Stimulated activated CD8-positive, alpha-beta memory T cell treated with anti-CD3 and anti-CD28 coated beads, Interleukin-7, amount 100 ng/mL, for 4 hours (primary cell): ENCODE results near the gene LRRC4C.

Experiments
- DNase-seq, 2 donors: peaks; one replicate each; pipeline ENCODE4 v3.0.0-alpha.2; 2020; ENCODE audit warnings: low read depth in 2 of 2

LRRC4C gene

DNA sequence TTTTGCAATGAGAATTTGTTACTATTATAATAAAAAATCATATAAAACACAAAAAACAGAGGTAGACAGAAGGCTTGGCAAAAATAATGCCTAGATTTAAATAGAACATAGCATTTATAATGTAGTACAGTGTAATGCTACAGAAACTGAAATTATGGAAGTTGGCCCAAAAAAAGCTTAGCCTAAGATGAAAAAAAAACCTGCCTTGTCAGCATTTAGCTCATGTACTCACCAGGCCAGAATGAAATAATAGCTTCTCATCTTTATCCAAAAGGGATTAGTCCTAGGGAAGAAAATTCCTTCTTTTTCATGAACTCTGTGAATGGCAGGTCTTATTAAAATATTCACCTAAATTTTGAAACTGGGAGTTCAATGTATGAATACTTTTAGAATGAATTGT is 951.1 kb downstream of the LRRC4C start:
- DNase-seq = no peak

DNA sequence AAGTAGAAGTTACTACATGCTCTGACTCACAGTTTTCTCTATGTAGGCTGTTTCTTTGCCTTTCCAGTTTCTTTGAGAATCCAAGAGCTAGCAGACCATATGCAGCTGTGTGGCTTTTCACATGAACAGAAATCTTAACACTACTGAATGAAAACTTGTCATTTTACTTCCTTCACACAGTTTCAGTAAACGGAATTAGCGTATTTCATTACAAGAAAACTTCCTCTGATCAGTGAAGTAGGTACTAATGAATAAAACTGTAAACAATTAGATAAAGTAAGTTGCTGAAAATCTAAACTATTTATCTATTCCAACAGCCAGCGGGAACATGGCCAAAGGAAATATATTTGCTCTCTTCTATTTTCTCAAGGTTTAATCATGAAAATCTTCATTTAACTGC is 953.2 kb downstream of the LRRC4C start:
- no peak for DNase-seq

DNA sequence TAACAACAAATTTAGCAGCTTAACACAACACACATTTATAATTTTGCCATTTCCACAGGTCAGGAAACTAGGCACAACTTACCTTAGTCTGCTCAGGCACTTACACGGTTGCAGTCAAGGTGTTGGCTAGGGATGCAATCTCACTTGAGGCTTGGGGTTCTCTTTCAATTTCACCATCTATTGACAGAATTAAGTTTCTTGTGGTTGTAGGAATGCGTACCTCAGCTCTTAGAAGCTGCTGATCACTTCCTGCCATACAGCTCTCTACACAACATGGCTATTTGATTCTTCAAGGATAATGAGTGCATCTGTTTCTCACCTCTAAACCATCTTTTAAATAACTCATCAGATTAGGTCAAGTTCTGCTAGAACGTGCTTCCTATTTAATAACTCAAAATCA is 968.1 kb downstream of the LRRC4C start:
- DNase-seq = no peak

DNA sequence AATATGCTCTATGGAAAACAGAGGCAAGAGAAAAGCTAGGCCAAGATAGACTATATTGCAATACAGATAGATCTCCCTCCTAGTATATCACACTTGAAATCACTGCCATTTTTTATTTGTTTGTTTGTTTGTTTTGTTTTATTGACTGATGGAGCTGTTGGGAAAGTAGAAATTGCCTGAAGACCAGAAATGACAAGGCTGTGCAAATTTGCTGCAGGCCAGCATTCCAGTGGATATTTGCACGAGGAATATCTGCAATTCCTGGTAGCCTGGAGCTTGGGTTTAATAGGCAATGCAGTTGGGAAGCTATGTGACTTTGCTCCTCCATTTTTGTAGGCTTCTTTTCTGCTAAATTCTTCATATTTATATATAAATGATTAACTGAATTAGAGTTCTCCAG is 991.7 kb downstream of the LRRC4C start:
- DNase-seq = no peak

DNA sequence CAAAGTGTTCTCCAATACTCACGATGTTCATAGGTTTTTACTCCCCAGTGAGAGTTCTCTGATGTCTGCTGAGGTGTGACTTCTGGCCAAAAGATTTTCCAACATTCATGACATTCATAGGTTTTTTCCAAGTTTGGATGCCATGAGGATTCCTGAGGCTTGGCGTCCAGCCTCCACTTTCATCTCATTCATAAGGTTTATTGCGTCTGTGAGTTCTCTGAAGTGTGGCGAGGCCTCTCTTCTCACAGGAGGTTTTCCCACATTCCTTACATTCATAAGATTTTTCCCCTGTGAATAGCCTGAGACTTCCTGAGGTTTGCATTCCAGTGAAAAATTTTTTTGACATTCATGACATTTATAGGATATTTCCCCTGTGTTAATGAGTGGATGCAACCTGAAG is 1014.1 kb downstream of the LRRC4C start:
- DNase-seq = no peak

DNA sequence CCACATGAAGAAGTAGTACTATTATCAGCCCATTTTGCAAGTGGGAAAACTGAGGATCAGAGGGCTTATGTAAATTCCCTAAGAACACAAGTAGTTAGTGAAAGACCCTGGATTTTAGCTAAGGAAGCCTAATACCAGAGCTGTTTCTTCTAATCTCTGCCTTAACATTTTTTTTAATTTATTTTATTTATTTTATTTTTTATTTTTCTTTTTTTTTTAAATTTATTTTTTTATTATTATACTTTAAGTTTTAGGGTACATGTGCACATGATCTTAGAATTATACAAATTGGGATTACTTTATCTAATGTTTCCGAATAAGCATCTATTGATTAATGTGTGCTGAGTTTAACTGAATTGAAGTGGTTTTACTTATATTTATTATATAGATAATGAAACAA is 1015.3 kb downstream of the LRRC4C start:
- no peak for DNase-seq

DNA sequence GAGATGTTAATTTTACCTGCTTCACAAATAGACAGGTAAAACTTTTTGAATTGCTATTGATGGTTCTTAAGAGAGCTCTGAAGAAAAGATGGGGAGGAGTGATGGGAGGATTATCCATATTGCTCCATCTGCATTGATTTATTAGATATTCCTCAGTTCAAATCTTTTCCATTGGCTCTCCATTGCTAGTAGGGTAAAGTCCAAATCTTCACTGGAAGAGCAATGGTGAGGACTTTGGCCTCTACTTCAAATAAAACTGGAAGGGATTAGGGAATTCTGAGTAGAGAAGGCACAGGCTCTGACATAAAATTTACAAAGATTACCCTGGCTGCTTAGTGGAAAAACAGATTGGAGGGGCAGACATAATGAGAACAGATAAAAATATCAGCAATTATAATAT is 1024.1 kb downstream of the LRRC4C start:
- DNase-seq = no peak

DNA sequence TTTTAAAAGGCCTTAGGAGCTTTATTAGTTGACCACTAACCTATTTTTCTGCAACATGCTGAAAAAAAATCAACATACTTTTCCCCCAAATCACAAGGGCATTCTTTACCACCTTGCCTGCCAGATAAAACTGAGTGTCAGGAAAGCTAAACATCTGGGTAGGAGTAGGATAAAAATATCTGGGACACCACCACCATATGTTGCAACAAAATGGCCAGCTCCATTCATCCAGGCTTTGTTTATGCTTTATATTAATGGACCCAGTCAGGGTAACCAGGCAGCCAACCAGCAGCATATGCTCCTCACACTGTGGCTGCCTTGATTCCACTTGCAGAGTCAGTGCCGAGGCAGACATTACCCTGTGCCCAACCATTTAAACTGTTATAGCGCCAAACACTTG is 1024.5 kb downstream of the LRRC4C start:
- DNase-seq = no peak

DNA sequence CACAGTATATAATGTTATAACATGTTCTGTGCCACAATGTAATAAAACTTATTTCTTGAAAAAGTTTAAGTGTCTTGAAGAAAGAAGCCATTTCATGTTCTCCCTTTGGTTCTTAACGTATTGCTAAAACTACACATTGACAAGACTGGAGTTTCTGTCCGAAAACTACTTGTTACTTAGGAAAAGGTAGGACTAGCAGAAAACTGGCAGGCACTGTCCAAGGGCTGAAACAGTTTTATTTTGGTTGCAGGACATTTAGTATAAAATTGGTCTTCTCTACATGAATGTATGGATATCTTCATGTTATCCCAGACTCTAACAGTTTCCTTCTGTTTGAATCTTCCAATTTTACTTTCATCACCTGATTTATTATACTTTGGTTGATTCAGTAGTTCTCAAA is 1027.1 kb downstream of the LRRC4C start:
- DNase-seq = no peak

DNA sequence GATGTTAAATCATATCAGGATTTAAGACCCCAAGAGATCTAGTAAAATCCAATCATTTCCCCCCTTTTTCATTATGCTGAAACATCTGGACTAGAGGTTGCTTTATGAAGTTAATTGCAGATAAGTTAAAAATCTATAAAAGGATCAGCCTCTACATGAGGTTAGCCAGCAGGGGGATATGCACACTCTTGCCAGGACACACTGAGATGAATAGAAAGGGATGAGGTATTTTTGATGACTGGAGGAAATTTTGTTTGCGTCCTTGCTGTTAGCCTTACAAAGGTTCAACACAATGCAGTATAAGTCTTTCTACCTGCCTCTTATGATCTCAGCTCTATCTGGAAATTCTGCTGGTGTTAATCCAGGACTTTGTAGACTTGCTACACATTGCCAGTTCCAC is 1034.3 kb downstream of the LRRC4C start:
- DNase-seq = no peak

DNA sequence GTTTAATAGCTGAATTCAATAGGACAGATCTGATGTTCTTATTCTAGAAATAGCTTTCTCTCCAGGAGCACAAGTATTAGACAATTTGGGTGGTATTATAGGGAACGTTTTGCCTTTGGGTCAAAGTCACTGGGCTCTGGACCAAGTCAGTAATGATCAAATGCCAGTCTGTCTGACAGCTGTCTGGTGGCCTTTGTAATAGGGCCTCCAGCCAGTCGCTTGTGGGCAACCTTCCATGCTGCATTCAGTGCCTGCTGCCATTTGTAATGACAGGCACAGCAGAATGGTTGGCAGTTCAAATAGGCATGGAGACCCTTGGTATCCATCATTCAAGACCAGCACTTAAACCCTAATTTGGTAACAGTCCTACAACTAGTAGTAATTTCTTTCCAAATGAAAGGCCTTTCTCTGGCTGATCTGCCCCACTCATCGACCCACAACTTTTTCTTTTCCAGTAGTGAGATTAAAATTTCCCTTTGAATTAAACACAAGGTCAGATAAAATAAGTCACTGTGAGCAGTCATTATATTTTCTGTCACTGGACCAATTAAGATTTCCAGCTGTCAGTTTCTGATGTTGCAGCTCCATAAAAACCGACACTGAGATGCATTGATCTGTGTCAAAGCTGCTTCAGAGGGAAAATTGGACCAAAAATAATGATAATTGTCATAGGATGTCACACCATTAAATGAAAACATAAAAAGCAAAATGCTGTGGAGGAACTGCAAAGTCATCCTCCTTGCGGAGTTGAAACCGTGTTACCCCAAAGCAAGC is 1038.1 kb downstream of the LRRC4C start:
- DNase-seq = no peak

DNA sequence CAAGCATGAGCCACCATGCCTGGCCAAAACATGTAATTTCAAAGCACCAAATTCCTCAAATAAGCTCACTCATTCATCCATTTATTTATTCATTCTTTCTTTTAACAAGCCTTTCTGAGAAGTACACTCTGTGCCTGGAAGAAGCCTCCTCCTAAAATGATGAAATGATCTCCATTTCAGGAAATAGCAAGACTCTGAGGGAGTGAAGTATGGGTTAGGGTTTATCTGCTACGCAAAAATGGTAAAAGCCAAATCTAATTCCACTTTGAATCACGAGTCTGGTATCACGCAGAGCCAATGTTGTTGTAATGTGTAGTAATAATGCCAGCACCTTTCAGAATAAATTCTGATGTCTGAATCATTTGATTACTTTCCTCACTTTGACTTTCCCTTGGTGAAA is 1041.8 kb downstream of the LRRC4C start:
- DNase-seq = no peak

DNA sequence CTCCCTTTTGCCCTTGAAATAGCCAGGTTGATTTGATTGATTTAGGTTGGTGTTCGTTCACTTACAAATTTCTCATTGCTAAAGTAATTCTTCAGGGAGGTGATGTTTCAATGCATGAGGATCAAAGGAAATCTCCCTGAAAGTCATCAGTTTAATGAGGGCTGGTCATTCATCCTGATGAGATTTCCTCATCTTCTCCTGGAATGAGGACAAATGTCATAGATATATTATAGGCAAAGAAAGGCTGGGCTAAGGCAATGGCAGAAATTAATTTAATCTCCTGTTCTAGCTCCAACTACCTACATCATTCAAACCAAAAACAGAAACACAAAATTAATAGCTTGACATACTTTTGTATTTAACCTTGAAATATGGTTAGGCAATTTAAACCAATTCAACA is 1052.1 kb downstream of the LRRC4C start:
- no peak for DNase-seq

DNA sequence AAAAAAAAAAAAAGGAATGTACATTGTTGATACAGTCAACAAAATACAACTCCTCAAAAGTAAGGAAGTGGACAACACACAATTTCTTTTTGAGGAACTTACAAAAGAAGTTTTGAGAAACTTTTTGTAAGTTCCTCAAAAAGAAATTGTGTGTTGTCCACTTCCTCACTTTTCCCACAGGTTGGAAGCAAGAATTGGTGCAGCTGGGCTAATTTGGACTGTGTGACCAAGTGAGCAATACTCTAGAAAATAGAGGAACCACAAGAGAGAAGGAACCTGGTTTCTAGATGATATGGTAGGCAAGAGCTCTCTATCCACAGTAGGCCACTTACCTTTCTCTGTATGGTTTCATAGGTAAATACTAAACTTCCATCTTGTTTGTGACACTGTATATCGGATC is 1053.8 kb downstream of the LRRC4C start:
- no peak for DNase-seq

DNA sequence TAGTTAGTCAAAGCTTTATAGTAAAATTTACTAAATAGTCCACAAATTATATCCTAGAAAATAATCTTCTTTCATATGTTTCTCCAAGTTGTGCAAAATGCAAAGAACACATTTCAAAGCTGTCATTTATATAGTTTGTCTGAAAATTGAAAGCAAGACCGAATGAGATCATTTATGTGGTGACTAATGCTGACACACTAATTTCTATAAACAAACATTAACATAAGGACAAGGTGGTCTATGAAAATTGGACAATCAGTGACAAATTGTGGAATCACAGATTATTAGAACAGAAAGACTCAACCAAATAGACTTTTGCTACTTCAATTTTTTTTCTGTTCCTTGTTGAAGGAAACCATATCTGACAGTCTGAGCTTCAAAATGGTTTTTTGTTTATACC is 1056.1 kb downstream of the LRRC4C start:
- DNase-seq = no peak

DNA sequence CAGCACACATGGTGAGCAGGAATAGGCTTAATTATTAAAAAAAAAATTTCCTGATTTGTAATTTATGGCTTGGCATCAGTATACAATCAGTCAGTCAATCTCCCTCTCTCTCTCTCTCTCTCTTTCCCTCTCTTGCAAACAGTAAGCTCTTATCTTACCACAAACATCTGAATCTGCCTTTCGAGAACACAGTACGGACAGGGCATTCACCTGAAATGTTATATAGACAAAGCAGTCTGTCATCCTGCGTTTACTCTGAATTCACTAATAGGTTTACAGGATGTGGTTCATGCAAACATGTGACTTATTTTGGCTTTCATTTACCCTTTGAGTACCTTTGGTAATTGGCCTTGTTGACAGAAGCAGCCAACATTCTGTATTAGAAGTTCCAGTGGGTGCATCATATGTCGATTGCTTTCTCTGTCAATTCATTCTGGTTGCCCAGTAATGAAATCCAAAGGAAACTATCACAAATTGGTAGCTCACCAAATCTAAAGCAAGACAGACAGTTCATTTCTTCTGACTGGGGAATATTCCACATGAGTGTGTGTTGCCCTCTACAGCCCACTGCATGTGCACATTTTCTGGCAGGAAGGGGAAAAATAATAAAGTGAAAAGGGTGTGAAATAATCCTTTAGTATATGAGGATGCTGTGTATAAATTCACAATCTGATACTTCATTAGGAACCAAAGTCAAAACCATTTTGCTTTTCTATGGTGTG is 1058.2 kb downstream of the LRRC4C start:
- DNase-seq = no peak

DNA sequence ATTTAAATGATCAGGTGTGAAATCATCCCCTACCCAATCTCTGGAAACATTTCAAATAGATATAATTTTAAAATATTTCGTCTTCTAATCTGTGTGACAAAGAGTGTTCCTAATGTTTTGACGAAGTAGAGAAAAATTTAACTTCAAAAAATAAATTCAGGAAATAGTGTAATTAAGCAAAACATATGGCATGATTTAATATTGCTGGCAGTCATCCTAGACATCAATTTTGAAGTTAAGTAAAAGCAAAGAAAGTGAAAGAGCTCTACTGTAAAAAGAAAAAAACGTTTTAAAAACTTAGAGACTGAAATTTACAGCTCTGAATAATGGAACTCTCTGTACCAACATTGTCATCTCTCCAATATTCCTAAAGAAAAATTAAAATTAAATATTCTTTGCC is 1062.3 kb downstream of the LRRC4C start:
- no peak for DNase-seq

DNA sequence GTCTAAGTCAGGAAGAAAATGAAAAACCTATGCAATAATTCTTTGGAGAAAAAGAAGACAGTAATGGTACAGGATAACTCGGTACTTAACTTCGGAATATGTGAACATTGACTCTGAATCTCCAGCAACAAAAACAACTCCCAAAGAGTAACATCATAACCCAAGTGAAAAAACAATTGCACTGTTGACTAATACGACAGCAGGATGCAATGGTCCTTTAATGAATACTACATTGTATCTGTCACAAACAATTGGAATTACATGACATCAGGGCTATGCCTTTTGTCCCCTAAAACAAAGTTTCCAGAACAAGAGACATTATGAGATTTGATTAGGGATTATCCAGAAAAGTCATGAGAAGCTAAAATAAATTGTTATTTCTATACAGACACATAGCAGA is 1065.9 kb downstream of the LRRC4C start:
- no peak for DNase-seq

DNA sequence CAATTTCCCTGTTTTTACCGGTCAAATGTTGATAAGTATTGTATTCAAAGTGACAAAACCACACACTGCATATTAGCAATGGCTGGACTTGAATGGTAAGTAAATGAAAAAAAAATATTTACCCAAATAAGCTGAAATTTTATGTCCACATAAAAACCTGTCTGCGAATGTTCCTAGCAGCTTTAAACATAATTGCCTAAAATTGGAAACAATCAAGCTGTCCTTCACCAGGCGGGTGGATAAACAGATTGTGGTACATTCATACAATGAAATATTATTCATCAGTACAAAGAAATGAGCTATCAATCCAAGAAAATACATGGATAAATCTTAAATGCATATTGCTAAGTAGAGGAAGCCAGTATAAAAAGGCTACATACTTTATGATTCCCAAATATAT is 1067.8 kb downstream of the LRRC4C start:
- no peak for DNase-seq

DNA sequence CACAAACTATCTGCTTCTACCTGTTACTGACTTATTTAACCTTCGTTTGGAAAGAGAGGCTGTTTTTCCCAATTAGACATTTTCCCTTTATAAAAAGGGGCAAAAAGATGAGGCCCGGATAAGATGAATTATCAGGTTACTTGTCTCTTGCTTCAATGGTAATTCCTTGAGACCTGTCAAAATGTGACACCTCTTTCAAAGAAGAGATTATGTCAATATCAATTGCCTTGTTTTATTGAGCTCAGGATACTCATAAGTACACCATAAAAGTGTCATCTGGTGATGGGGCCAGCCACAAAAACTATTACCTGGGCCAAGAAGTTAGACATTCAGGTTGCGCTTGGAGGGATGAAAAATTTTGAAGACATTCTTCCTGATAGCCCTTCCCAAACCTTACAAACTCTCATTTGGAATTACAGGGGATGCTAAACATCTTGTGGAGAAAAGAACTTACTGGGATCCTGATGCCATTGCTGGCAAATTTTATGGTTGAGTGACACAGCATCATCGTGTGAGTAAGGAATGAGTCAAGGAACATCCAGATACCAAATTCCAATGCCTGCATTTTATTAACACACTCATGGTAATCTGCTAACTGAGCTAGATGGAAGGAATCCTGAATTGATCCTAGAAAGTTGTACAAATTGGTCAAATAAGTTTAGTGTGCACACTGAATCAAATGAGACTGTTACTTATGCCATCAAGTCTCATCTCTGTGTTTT is 1071.2 kb downstream of the LRRC4C start:
- DNase-seq = no peak

DNA sequence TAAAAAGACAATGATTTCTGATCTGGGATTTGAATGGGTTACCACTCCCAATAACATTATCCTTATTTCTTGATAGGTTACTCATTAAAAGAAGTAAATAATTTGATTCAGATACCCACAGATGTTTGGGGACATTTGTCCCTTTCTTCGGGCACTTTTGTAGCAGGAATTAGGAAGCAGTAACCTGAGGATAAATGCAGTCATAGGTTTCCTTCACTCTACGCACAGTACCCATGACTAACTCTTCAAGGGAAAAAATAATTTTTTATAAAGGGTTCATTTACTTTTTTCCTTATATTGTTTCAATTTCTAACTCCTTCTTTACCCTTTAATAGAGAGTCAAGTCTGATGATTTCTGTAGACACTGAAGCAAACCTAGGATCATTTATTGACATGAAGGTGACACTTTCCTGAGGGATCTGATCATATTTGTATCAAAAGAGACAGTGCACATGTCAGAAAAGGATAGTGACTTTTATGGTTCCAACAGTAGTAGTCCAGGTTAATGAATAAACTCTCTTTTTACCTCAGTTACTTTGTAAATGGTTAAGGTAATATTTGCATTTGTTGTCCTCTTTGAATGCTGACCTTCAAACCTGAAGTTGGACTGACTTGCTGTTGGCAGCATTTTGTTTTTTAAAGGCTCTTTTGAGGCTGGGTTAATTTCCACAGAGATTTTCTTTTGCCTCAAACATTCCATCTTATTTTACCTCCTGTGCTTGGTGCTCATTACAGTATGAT is 1072.0 kb downstream of the LRRC4C start:
- no peak for DNase-seq

DNA sequence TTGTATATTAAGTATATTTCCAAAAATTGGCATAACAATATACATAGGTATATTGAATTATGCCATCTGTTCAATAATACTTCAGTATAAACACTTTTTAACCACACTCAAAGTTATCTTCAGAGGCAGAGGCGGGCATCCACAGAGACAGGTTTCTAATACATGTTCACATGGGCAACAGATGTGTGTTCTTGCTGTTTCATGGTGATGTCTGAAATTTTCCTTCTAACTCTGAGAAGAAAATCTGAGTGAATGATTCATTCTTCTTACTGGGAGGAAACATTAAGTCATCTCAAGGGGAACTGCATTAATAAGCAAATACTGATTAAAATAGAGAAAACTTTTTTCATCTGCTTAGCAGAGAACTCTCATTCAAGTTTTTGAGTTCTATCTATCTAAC is 1074.5 kb downstream of the LRRC4C start:
- no peak for DNase-seq
